GM10266 (cell line): ENCODE results near the gene EEF1AKMT2.

ENCODE experiments used
- DNase-seq: peaks from one replicate; pipeline ENCODE4 v3.0.0; 2012; ENCODE audit errors: extremely low spot score
- CTCF ChIP-seq: IDR thresholded peaks from 2 replicates; pipeline ENCODE4 v1.5.1; 2012; ENCODE audit warnings: mild to moderate bottlenecking, low read depth; ENCODE audit not compliant: control insufficient read depth, insufficient read depth; ENCODE audit errors: missing control alignments

The EEF1AKMT2 gene

DNA sequence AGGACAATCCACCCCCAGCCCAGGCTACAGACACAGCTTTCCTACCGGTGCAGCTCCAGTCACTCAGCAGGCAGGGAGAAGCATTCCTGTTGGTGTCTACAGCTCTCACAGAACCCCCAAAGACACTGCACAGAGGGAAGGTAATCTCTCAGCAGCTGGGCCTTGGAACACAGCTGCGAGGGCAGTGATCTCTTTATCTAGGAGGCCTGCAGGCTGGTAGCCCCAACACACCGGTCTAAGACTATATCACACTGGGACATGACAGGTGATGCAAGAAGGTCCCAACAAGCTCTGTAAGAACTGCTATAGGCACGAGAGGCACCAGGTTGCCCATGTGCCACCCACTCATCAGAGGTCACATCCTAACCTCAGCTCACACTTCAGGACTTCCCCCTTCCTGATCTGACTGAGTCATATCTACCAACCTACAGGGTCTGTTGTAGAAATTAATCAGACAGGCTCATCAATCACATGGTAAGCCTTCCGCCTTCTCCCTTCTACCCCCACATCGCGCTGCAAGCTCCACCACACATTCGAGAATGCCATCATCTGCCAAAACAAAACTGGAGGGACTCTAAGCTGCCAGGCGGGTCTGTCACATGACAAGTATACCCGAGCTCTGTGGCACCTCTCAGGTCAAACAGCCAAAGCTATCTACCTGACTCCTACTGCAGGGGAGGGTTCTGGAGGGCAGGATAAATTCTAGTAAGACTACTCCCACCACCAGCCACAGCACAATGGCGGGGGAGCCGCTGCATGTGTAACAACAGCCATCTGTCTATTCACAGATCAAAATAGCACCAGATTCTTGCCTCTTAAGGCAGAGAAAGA, 73.6 kb downstream of the EEF1AKMT2 start:
- DNase-seq, result peak; percentile 54
- TF ChIP-seq CTCF, result no peak

GRCh38 chr10:124717041-124717757, 74.5 kb downstream of the EEF1AKMT2 start:
- TF ChIP-seq CTCF, result no peak
- DNase-seq, result no peak

DNA sequence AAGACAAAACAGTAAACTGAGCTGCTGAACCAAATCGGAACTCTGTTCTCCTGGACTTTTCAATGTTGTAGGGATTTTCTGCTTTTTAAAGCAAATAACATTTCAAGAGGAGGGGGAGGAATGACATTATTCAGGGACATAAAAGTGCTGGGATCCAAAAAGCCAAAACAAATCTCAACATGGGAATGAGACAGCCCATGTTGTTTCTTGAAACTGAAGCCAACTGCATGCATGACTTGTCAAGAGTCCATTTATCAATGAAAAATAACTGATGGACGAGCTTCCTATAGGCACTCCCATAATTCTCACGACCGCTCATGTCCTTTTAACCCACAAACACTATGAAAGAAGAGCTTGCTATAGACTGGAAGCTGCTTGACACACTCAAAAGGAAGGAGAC, 75.3 kb downstream of the EEF1AKMT2 start:
- no peak for TF ChIP-seq CTCF
- no peak for DNase-seq

DNA sequence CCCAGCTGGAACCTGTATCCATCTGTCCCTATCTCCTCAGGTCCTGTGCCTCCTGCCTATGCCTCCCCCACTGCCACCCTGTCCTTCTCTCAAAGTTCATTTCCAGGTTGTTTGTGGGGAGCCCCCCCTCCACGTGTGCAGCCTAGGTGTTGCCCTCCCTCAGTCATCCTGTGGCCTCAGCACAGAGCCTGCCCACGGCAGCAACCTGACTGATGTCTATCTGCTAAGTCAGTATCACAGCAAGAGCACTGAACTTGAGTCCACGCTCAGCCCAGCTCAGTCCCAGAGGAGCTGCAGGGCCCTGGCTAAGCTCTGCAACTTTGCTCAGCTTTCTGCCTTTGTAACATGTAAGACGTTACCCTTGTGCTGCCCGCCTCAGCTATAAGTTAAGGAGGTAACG, 76.2 kb downstream of the EEF1AKMT2 start:
- TF ChIP-seq CTCF, result no peak
- DNase-seq, result no peak

DNA sequence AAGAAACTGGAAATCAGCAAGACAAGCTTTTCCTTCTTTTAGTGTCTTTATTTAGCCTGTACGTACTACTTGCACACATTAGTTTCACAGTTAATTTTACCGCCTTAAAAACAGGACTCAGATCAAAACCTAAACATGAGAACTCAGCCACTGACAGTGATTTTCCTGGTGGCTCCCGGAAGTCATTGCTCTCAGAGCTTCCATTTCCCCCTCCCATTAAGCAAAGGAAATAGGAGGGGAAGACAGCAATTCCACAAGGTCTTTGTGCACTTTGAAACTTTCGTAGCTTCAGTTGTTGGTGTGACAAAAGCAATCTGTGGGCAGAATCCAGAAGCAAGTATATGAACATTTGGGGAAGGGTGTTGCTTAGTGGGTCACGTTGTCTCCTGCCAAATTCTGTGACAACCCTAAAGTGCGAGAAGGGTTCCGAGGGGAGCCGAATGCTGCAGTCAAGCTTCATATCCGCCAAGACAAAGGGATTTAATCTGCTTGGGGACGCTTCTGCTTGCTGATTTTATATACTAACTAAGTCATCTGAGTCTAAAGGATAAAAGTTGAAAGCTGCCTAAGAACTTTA, 77.9 kb downstream of the EEF1AKMT2 start:
- no peak for TF ChIP-seq CTCF
- no peak for DNase-seq

GRCh38 chr10:124712704-124713407, 78.8 kb downstream of the EEF1AKMT2 start:
- no peak for TF ChIP-seq CTCF
- DNase-seq, result no peak
